Measurements from ENCODE around the gene VGLL4.
A peak's percentile ranks its signal among the peaks of the same experiment; 100 is the strongest.
"Not testable (repeated sequence)": the region's sequence is repeated elsewhere in the genome, so short reads cannot be mapped to it uniquely, and the experiment has no call there.

Gene VGLL4

GRCh38 chr3:11643605-11644087 lies at the start of gene VGLL4:
VGLL4 (minus strand) TSS chr3:11643915; CDS start chr3:11643518, 397 bp downstream.
- DNase-seq (ENCODE audit: low read depth in 1 of 2, low spot score in 1 of 2) = peak; percentile 34 to 63

GRCh38 chr3:11692532-11692813 lies 48.8 kb upstream of the VGLL4 start:
- DNase-seq (ENCODE audit: low read depth in 1 of 2, low spot score in 1 of 2) = no peak

DNA sequence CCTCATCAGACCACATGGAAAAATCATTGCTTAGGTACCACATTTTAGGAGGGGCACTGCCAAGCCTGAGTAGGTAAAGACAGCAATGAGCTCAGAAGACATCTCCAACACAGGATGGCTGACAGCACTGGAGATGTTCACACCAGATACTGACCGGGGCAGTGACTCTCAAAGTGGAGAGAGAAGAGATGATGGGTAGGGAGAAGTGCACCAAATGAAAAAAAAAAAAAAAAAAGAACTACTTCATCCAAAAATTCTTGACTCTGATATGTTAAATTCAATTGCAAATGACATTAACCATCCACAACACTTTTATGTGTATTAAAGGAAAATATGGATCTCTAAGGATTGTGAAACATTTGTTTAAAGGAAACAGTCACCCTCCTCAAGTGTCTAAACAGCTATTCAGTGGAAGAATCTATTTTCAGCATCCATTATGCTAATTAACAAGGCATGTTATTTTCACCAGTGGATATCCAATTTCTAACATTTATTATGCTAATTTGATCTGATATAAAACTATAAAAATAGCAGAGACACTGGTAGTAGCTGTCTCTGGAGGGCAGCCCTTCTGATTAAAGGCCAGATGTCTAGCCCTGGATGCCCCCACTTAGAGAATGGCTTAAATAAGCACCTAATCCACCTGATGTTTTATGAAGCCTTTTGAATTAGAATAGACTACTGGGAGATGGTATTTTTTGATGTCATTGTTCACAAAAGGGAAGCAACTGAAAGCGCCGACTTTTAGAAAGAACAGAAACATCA lies 48.2 kb upstream of the VGLL4 start:
- no peak for DNase-seq (ENCODE audit: low read depth in 1 of 2, low spot score in 1 of 2)

DNA sequence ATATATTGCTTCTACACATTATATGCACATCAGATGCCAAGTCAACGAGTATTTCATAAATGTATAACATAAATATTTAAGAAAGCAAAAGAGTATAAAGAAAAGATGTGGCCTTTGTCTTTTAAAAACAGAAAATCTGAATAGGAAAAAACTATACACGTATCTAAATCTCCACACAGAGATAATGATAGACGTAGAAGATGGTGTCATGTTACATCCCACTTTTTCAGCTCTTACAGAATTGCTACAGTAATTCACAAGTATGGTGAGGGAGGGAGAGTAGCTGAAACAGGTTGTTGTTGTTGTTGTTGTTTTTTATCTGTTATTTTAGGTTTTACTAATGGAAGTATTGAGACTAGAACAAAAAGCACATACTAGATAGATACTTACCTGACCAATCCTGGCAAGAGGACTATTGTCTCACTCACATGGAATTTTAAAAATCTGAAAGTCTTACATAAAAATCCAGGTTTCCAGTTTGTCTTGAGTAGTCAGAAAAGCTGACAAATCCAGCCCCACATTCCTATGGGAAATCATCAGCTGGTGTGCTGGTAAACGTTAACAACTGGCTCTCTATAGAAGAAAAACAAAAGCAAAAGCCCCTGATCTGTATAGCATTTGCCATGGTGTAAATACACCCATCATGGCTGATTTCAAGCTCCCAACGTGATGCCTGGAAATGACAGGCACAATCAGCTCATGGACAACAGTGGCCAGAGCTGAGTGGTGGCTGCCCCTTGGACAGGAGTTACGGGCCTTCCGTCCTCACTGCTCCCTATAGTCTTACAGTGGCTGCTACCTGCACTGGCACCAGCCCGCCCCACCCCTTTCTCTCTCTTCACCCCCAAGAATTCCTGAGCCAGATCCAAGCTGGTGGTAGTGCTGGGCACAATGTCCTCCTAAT lies 47.4 kb upstream of the VGLL4 start:
- no peak for DNase-seq (ENCODE audit: low read depth in 1 of 2, low spot score in 1 of 2)

GRCh38 chr3:11689749-11690148 lies 46.0 kb upstream of the VGLL4 start:
- no peak for DNase-seq (ENCODE audit: low read depth in 1 of 2, low spot score in 1 of 2)

DNA sequence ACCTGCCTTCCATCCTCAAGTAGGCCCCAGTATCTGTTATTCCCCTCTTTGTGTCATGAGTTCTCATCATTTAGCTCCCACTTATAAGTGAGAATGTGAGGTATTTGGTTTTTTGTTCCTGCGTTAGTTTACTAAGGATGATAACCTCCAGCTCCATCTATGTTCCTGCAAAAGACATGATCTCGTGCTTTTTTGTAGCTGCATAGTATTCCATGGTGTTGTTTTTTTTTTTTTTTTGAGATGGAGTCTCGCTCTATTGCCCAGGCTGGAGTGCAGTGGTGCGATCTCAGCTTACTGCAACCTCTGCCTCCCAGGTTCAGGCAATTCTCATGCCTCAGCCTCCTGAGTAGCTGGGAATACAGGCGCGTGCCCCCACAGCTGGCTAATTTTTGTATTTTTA lies 41.3 kb upstream of the VGLL4 start:
- DNase-seq (ENCODE audit: low read depth in 1 of 2, low spot score in 1 of 2) = not testable (repeated sequence)

GRCh38 chr3:11680509-11680908 lies 36.8 kb upstream of the VGLL4 start:
- DNase-seq (ENCODE audit: low read depth in 1 of 2, low spot score in 1 of 2) = no peak

DNA sequence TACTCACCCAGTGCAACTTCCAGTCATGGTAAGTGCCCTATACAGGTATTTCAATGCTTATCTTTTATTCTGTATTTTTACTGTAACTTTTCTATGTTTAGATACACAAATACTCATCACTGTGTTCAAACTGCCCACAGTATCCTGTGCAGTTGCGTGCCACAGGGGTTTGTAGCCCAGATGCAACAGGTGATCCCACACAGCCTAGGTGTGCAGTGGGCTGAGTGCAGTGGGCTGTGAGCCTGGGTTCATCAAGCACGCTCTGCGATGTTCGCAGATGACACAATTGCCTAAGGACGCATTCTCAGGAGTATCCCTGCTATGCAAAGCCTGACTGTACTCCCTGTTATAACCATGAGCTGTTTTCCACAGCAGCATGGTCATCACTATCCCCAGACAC lies 36.2 kb upstream of the VGLL4 start:
- no peak for DNase-seq (ENCODE audit: low read depth in 1 of 2, low spot score in 1 of 2)

GRCh38 chr3:11672363-11672762 lies 28.6 kb upstream of the VGLL4 start:
- no peak for DNase-seq (ENCODE audit: low read depth in 1 of 2, low spot score in 1 of 2)

DNA sequence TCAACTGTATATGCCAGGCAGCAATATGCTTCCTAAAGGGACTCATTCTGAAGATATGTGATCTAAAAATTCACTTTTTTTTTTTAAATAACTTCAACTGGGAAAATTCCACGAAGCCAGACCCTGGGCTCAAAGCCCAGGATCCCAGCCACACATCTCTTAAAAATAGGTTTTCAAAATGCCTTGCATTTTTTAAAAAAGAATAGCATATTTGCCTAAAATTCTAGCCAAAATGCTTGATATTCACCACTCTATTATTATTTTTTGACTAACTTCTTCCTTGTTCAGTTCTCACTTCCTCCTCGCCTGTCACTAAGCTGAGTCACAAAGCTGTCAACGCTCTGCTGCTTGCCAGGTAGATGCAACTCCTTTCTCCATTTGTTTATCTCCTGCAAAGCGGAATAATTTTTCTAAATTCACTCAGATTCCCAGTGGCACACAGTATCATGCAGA lies 28.0 kb upstream of the VGLL4 start:
- DNase-seq (ENCODE audit: low read depth in 1 of 2, low spot score in 1 of 2) = no peak

GRCh38 chr3:11668243-11669235 lies 24.8 kb upstream of the VGLL4 start:
- DNase-seq (ENCODE audit: low read depth in 1 of 2, low spot score in 1 of 2) = no peak

GRCh38 chr3:11665331-11665730 lies 21.6 kb upstream of the VGLL4 start:
- no peak for DNase-seq (ENCODE audit: low read depth in 1 of 2, low spot score in 1 of 2)

DNA sequence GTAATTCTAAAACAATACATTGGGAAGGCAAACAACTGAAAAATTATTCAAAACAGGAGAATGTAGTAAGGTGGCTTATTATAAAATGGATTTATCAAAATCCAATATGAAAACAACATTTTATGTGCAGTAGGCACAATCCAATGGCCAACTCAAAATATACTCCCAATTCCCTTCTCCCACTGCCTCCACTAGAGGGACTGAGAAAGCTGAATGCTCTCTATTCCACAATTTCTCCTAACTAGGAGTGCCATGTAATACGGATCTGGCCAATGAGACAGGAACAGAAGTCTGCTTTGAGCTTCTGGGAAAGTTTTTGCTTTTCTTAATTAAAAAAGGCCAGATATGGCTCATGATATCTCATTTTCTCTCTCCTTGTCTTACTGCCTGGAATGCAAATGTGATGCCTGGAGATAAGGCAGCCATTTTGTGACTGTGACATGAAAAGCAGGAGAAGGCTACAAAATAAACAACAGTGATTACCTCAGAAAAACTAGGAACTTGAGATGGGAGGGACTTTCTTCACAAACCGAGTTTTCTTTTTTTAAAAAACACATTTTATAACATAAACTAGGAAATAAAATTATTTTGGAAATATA lies 18.8 kb upstream of the VGLL4 start:
- DNase-seq (ENCODE audit: low read depth in 1 of 2, low spot score in 1 of 2) = no peak

DNA sequence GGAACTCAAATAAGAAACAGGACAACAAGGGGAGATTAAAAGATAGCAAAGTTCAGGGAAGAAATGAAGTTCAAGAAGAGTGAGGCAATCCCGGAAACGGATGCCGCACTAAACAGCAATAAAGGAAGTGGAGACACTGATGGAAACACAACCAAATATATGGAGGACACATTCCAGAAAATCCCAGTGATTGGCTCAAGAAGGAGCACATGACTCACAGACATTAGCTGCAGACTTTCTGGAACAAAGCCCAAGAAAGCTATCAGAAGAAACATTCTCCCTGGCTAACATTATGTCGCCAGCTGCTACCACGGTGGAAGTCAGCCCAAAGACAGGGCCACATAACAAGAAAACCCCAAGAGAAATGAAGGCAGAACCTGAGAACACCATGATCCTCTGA lies 18.1 kb upstream of the VGLL4 start:
- no peak for DNase-seq (ENCODE audit: low read depth in 1 of 2, low spot score in 1 of 2)

DNA sequence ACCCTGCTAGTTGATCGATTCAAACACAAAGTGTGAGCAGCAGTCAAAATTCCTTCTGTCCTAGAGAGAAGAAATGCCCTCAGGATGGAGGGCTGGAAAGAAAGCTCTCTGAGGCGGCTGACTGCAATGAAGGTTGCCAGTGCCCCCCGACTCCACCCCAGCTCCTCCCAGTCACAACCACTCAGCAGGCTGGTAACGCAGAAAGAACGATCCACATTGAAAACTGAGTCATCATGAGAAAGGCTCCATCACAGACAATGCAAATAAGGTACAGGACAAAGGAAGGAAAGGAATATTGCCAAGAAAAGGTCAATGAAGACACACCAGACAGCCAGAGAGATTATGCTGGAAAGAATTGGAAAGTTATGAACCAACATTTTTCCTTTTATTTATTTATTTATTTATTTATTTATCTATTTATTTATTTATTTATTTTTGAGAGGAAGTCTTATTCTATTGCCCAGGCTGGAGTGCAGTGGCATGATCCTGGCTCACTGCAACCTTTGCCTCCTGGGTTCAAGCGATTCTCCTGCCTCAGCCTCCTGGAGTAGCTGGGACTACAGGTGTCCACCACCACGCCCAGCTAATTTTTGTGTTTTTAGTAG lies 17.4 kb upstream of the VGLL4 start:
- DNase-seq (ENCODE audit: low read depth in 1 of 2, low spot score in 1 of 2) = no peak

GRCh38 chr3:11660242-11660641 lies 16.5 kb upstream of the VGLL4 start:
- no peak for DNase-seq (ENCODE audit: low read depth in 1 of 2, low spot score in 1 of 2)

- DNase-seq (ENCODE audit: low read depth in 1 of 2, low spot score in 1 of 2) = no peak
These were observed 14.5 kb upstream of the VGLL4 start for GRCh38 chr3:11658180-11658579.

DNA sequence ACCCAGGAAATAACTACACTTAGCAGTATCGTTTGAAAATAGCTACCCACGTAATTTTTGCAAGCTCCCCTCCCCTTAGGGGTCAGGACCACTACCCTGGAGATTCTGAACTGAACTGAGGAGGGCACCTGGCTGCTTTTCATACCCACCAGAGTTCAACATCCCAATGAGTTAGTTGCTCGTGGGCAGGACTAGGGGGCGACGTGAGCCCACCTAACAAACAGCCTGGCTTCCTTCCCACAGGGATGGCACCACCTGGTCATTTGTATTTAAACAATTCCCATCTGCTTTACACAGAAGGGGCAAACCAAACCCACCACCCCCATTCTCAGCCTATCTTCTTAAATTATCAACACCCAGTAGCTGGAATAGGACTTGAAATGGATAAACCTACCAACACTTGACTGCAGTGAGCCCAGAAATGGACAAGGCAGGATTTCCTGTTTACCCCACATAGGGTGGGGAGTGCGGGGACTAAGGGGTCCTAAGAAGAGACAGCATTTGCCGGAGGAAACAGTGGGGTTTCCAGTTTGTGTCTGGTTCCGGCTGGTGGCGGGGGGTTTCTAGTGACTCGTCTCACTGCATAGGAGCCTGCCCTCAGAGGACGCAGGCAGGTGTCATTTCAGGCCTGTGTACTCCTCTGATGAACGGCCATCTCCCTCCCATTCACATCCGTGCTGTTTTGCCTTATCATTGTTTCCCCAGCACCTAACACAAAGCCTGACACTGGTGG lies 11.6 kb upstream of the VGLL4 start:
- no peak for DNase-seq (ENCODE audit: low read depth in 1 of 2, low spot score in 1 of 2)

DNA sequence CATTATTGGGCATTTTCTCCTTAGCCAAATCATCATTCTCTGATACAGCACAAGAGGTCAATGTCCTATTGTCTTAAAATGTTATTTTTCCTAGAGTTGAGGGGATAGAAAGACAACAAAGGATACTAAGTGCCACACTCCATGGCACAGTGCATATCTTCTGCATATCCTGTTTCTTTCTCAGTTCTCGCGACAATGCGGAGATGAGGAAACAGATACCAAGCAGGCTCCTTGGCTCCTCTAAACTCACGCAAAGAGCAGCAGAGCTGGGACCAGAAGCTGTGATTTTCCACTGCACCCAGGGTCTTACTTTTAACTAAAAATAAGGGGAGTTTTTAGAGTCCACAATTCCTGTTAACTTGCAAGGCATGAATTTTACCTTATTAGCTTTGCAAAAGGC lies 10.5 kb upstream of the VGLL4 start:
- DNase-seq (ENCODE audit: low read depth in 1 of 2, low spot score in 1 of 2) = no peak

Data from activated CD4-positive, alpha-beta T cell treated with anti-CD3 and anti-CD28 coated beads, Interleukin-2, amount 50 U/mL, for 24 hours (primary cell).